ENCODE results near the gene RABGAP1L. TPM values are rescaled to one million over a fixed set of nuclear protein-coding genes. Genes with fewer than 3 reads are reported as not detected.

The RABGAP1L gene
- total RNA-seq, 6 donors from 2014 or later = 41.3 to 229 (median 85.3) TPM

- no peaks in the 10 kb centered on the region for H3K27me3 ChIP-seq
- TF ChIP-seq POLR2AphosphoS5 (IDR thresholded peaks at IDR 0.05) (no peak), EP300 (IDR thresholded peaks at IDR 0.05) (no peak), POLR2A (IDR thresholded peaks at IDR 0.05) (no peak), CTCF (IDR thresholded peaks at IDR 0.05) (no peak)
- ATAC-seq (ENCODE audit: low FRiP score in 2 of 2) (no peak), DNase-seq (no peak)
- 89 to 94% methylated on average over 3 of the region's 3 CpGs for WGBS, 2 donors
- H3K36me3 ChIP-seq = no peaks in the 10 kb centered on the region
- no peak overlapping the region for H3K4me3 ChIP-seq
- H3K9me3 ChIP-seq = no peaks in the 10 kb centered on the region
- H3K4me1 ChIP-seq = peaks cover 6 to 16% (median 7%) of the 10 kb centered on the region in 4 donors
- peak overlapping the region in 1 of 4 donors; percentile 89 for H3K27ac ChIP-seq
Observed at GRCh38 chr1:174988986-174989385, 829.7 kb downstream of the RABGAP1L start.

- DNase-seq (peak in 1 of 2 donors; percentile 27), ATAC-seq (ENCODE audit: low FRiP score in 2 of 2) (peak in 1 of 2 donors; percentile 82)
- Histone ChIP-seq H3K27ac (peak overlapping the region; percentile 66 to 89 (median 82)), H3K9me3 (no peaks in the 10 kb centered on the region), H3K4me3 (peak overlapping the region in 2 of 4 donors; percentile 48 to 53), H3K4me1 (peaks cover 6 to 16% (median 7%) of the 10 kb centered on the region in 4 donors), H3K27me3 (no peaks in the 10 kb centered on the region), H3K36me3 (no peaks in the 10 kb centered on the region)
- 67 to 78% methylated on average over 5 of the region's 5 CpGs for WGBS, 2 donors
- no peak for TF ChIP-seq POLR2AphosphoS5 (IDR thresholded peaks at IDR 0.05)
- TF ChIP-seq POLR2A (IDR thresholded peaks at IDR 0.05) = no peak
- no peak for TF ChIP-seq EP300 (IDR thresholded peaks at IDR 0.05)
- TF ChIP-seq CTCF (IDR thresholded peaks at IDR 0.05) = no peak
Observed at GRCh38 chr1:174989536-174990220, 830.4 kb downstream of the RABGAP1L start.

- no peaks in the 10 kb centered on the region for H3K9me3 ChIP-seq
- H3K27me3 ChIP-seq = no peaks in the 10 kb centered on the region
- no peak for TF ChIP-seq CTCF (IDR thresholded peaks at IDR 0.05)
- peak in 1 of 4 donors; percentile 14 for TF ChIP-seq POLR2A (IDR thresholded peaks at IDR 0.05)
- no peaks in the 10 kb centered on the region for H3K36me3 ChIP-seq
- no peak for DNase-seq
- H3K4me3 ChIP-seq = peak overlapping the region; percentile 38 to 53 (median 44)
- ATAC-seq (ENCODE audit: low FRiP score in 2 of 2) = peak in 1 of 2 donors; percentile 89
- WGBS, 2 donors = 13 to 18% methylated on average over 6 of the region's 6 CpGs
- H3K4me1 ChIP-seq = peaks cover 6 to 16% (median 7%) of the 10 kb centered on the region in 4 donors
- peak overlapping the region; percentile 66 to 89 (median 82) for H3K27ac ChIP-seq
Observed at GRCh38 chr1:174990382-174990999, 831.2 kb downstream of the RABGAP1L start.

- no peak overlapping the region for H3K4me3 ChIP-seq
- TF ChIP-seq CTCF (IDR thresholded peaks at IDR 0.05) (no peak), EP300 (IDR thresholded peaks at IDR 0.05) (no peak), POLR2AphosphoS5 (IDR thresholded peaks at IDR 0.05) (no peak), POLR2A (IDR thresholded peaks at IDR 0.05) (no peak)
- H3K27me3 ChIP-seq = no peaks in the 10 kb centered on the region
- no peaks in the 10 kb centered on the region for H3K36me3 ChIP-seq
- H3K27ac ChIP-seq = peak overlapping the region in 1 of 4 donors; percentile 87
- 79 to 92% methylated on average over 1 of the region's 1 CpG for WGBS, 2 donors
- DNase-seq (no peak), ATAC-seq (ENCODE audit: low FRiP score in 2 of 2) (no peak)
- no peaks in the 10 kb centered on the region for H3K9me3 ChIP-seq
- H3K4me1 ChIP-seq = peaks cover 6 to 16% (median 7%) of the 10 kb centered on the region in 4 donors
Observed at GRCh38 chr1:174991473-174991872, 832.2 kb downstream of the RABGAP1L start.
